ENCODE data around the gene ATP8B1. TPM values are rescaled to one million over a fixed set of nuclear protein-coding genes. Genes with fewer than 3 reads are reported as not detected.

ATP8B1 gene
- total RNA-seq, 1 donor from 2014 or later = 38.7 TPM

GRCh38 chr18:57784034-57784800, 18.9 kb downstream of the ATP8B1 start:
- no peaks in the 10 kb centered on the region for H3K36me3 Mint-ChIP-seq (ENCODE audit: unreplicated experiment)
- no peak for DNase-seq (ENCODE audit: extremely low spot score, unreplicated experiment)
- peak overlapping the region; percentile 93 for H3K27ac Mint-ChIP-seq (ENCODE audit: unreplicated experiment)
- no peaks in the 10 kb centered on the region for H3K9me3 Mint-ChIP-seq (ENCODE audit: unreplicated experiment)
- TF ChIP-seq CTCF (IDR thresholded peaks at IDR 0.05) = no peak
- H3K4me3 Mint-ChIP-seq (ENCODE audit: unreplicated experiment) = peak overlapping the region; percentile 30
- peaks cover 78% of the 10 kb centered on the region for H3K4me1 Mint-ChIP-seq (ENCODE audit: unreplicated experiment)
- H3K27me3 Mint-ChIP-seq (ENCODE audit: unreplicated experiment) = no peaks in the 10 kb centered on the region

- Mint-ChIP-seq H3K4me1 (ENCODE audit: unreplicated experiment) (peaks cover 70% of the 10 kb centered on the region), H3K36me3 (ENCODE audit: unreplicated experiment) (peaks cover 2% of the 10 kb centered on the region), H3K4me3 (ENCODE audit: unreplicated experiment) (no peak overlapping the region), H3K9me3 (ENCODE audit: unreplicated experiment) (no peaks in the 10 kb centered on the region), H3K27ac (ENCODE audit: unreplicated experiment) (peak overlapping the region; percentile 99), H3K27me3 (ENCODE audit: unreplicated experiment) (no peaks in the 10 kb centered on the region)
- TF ChIP-seq CTCF (IDR thresholded peaks at IDR 0.05) = no peak
- DNase-seq (ENCODE audit: extremely low spot score, unreplicated experiment) = no peak
Measured at GRCh38 chr18:57782049-57782448, 21.1 kb downstream of the ATP8B1 start.

GRCh38 chr18:57780706-57781347, 22.3 kb downstream of the ATP8B1 start:
- Mint-ChIP-seq H3K27ac (ENCODE audit: unreplicated experiment) (peak overlapping the region; percentile 99), H3K36me3 (ENCODE audit: unreplicated experiment) (peaks cover 2% of the 10 kb centered on the region), H3K9me3 (ENCODE audit: unreplicated experiment) (no peaks in the 10 kb centered on the region), H3K4me3 (ENCODE audit: unreplicated experiment) (peak overlapping the region; percentile 63), H3K27me3 (ENCODE audit: unreplicated experiment) (no peaks in the 10 kb centered on the region), H3K4me1 (ENCODE audit: unreplicated experiment) (peaks cover 75% of the 10 kb centered on the region)
- DNase-seq (ENCODE audit: extremely low spot score, unreplicated experiment) = no peak
- TF ChIP-seq CTCF (IDR thresholded peaks at IDR 0.05) = no peak

GRCh38 chr18:57780318-57780705, 22.8 kb downstream of the ATP8B1 start:
- TF ChIP-seq CTCF (IDR thresholded peaks at IDR 0.05) = no peak
- Mint-ChIP-seq H3K4me1 (ENCODE audit: unreplicated experiment) (peaks cover 77% of the 10 kb centered on the region), H3K9me3 (ENCODE audit: unreplicated experiment) (no peaks in the 10 kb centered on the region), H3K36me3 (ENCODE audit: unreplicated experiment) (peaks cover 2% of the 10 kb centered on the region), H3K4me3 (ENCODE audit: unreplicated experiment) (peak overlapping the region; percentile 63), H3K27me3 (ENCODE audit: unreplicated experiment) (no peaks in the 10 kb centered on the region), H3K27ac (ENCODE audit: unreplicated experiment) (peak overlapping the region; percentile 99)
- no peak for DNase-seq (ENCODE audit: extremely low spot score, unreplicated experiment)

GRCh38 chr18:57776767-57777166, 26.3 kb downstream of the ATP8B1 start:
- H3K9me3 Mint-ChIP-seq (ENCODE audit: unreplicated experiment) = no peaks in the 10 kb centered on the region
- no peak for DNase-seq (ENCODE audit: extremely low spot score, unreplicated experiment)
- H3K4me1 Mint-ChIP-seq (ENCODE audit: unreplicated experiment) = peaks cover 82% of the 10 kb centered on the region
- H3K27me3 Mint-ChIP-seq (ENCODE audit: unreplicated experiment) = no peaks in the 10 kb centered on the region
- no peak overlapping the region for H3K4me3 Mint-ChIP-seq (ENCODE audit: unreplicated experiment)
- H3K36me3 Mint-ChIP-seq (ENCODE audit: unreplicated experiment) = peaks cover 2% of the 10 kb centered on the region
- H3K27ac Mint-ChIP-seq (ENCODE audit: unreplicated experiment) = peak overlapping the region; percentile 70
- no peak for TF ChIP-seq CTCF (IDR thresholded peaks at IDR 0.05)

Data from osteocyte (in vitro differentiated cells).